ENCODE results near the gene ADAM8.

Gene ADAM8

GRCh38 chr10:133251388-133252222 is 25.1 kb downstream of the ADAM8 start:
- no peaks in the 10 kb centered on the region for H3K4me1 ChIP-seq (ENCODE audit: control insufficient read depth in 1 of 2, insufficient read depth in 2 of 2, low read length in 2 of 2)
- H3K9me3 ChIP-seq (ENCODE audit: control insufficient read depth in 1 of 2, low read length in 2 of 2), result no peaks in the 10 kb centered on the region
- H3K4me3 ChIP-seq (ENCODE audit: low read depth in 1 of 2, low read length in 2 of 2), result no peak overlapping the region
- H3K9ac ChIP-seq (ENCODE audit: low read depth in 1 of 2, low read length in 2 of 2), result no peak overlapping the region
- no peaks in the 10 kb centered on the region for H3K36me3 ChIP-seq (ENCODE audit: control insufficient read depth in 1 of 2, insufficient read depth in 2 of 2, low read length in 2 of 2)
- H3K27ac ChIP-seq (ENCODE audit: low read depth, low read length), result no peak overlapping the region
- peaks cover 0 to 13% of the 10 kb centered on the region in 2 donors for H3K27me3 ChIP-seq (ENCODE audit: control insufficient read depth in 1 of 2, insufficient read depth in 2 of 2, low read length in 2 of 2)

- Histone ChIP-seq H3K36me3 (ENCODE audit: control insufficient read depth in 1 of 2, insufficient read depth in 2 of 2, low read length in 2 of 2) (no peaks in the 10 kb centered on the region), H3K27me3 (ENCODE audit: control insufficient read depth in 1 of 2, insufficient read depth in 2 of 2, low read length in 2 of 2) (peaks cover 0 to 19% of the 10 kb centered on the region in 2 donors), H3K4me3 (ENCODE audit: low read depth in 1 of 2, low read length in 2 of 2) (no peak overlapping the region), H3K4me1 (ENCODE audit: control insufficient read depth in 1 of 2, insufficient read depth in 2 of 2, low read length in 2 of 2) (peaks cover 5 to 8% of the 10 kb centered on the region in 2 donors), H3K9me3 (ENCODE audit: control insufficient read depth in 1 of 2, low read length in 2 of 2) (no peaks in the 10 kb centered on the region), H3K27ac (ENCODE audit: low read depth, low read length) (no peak overlapping the region), H3K9ac (ENCODE audit: low read depth in 1 of 2, low read length in 2 of 2) (no peak overlapping the region)
These were observed 26.5 kb downstream of the ADAM8 start for GRCh38 chr10:133249975-133250754.

- H3K27me3 ChIP-seq (ENCODE audit: control insufficient read depth in 1 of 2, insufficient read depth in 2 of 2, low read length in 2 of 2), result peaks cover 0 to 19% of the 10 kb centered on the region in 2 donors
- no peaks in the 10 kb centered on the region for H3K36me3 ChIP-seq (ENCODE audit: control insufficient read depth in 1 of 2, insufficient read depth in 2 of 2, low read length in 2 of 2)
- no peak overlapping the region for H3K27ac ChIP-seq (ENCODE audit: low read depth, low read length)
- H3K4me3 ChIP-seq (ENCODE audit: low read depth in 1 of 2, low read length in 2 of 2), result no peak overlapping the region
- H3K9me3 ChIP-seq (ENCODE audit: control insufficient read depth in 1 of 2, low read length in 2 of 2), result no peaks in the 10 kb centered on the region
- H3K9ac ChIP-seq (ENCODE audit: low read depth in 1 of 2, low read length in 2 of 2), result no peak overlapping the region
- peaks cover 5 to 8% of the 10 kb centered on the region in 2 donors for H3K4me1 ChIP-seq (ENCODE audit: control insufficient read depth in 1 of 2, insufficient read depth in 2 of 2, low read length in 2 of 2)
These were observed 27.4 kb downstream of the ADAM8 start for GRCh38 chr10:133249094-133249780.

GRCh38 chr10:133248334-133248715 is 28.3 kb downstream of the ADAM8 start:
- H3K27me3 ChIP-seq (ENCODE audit: control insufficient read depth in 1 of 2, insufficient read depth in 2 of 2, low read length in 2 of 2), result peaks cover 0 to 21% of the 10 kb centered on the region in 2 donors
- H3K27ac ChIP-seq (ENCODE audit: low read depth, low read length), result no peak overlapping the region
- peaks cover 5 to 8% of the 10 kb centered on the region in 2 donors for H3K4me1 ChIP-seq (ENCODE audit: control insufficient read depth in 1 of 2, insufficient read depth in 2 of 2, low read length in 2 of 2)

GRCh38 chr10:133247681-133248333 is 28.9 kb downstream of the ADAM8 start:
- H3K36me3 ChIP-seq (ENCODE audit: control insufficient read depth in 1 of 2, insufficient read depth in 2 of 2, low read length in 2 of 2), result no peaks in the 10 kb centered on the region
- no peak overlapping the region for H3K27ac ChIP-seq (ENCODE audit: low read depth, low read length)
- H3K4me3 ChIP-seq (ENCODE audit: low read depth in 1 of 2, low read length in 2 of 2), result no peak overlapping the region
- no peak overlapping the region for H3K9ac ChIP-seq (ENCODE audit: low read depth in 1 of 2, low read length in 2 of 2)
- H3K27me3 ChIP-seq (ENCODE audit: control insufficient read depth in 1 of 2, insufficient read depth in 2 of 2, low read length in 2 of 2), result peaks cover 3 to 27% of the 10 kb centered on the region in 2 donors
- H3K9me3 ChIP-seq (ENCODE audit: control insufficient read depth in 1 of 2, low read length in 2 of 2), result no peaks in the 10 kb centered on the region
- H3K4me1 ChIP-seq (ENCODE audit: control insufficient read depth in 1 of 2, insufficient read depth in 2 of 2, low read length in 2 of 2), result peaks cover 5 to 8% of the 10 kb centered on the region in 2 donors

More at GRCh38 chr10:133248334-133248715, 28.3 kb downstream of the ADAM8 start:
- Histone ChIP-seq H3K9ac (ENCODE audit: low read depth in 1 of 2, low read length in 2 of 2) (no peak overlapping the region), H3K36me3 (ENCODE audit: control insufficient read depth in 1 of 2, insufficient read depth in 2 of 2, low read length in 2 of 2) (no peaks in the 10 kb centered on the region), H3K9me3 (ENCODE audit: control insufficient read depth in 1 of 2, low read length in 2 of 2) (no peaks in the 10 kb centered on the region), H3K4me3 (ENCODE audit: low read depth in 1 of 2, low read length in 2 of 2) (no peak overlapping the region)

- Histone ChIP-seq H3K36me3 (ENCODE audit: control insufficient read depth in 1 of 2, insufficient read depth in 2 of 2, low read length in 2 of 2) (no peaks in the 10 kb centered on the region), H3K9me3 (ENCODE audit: control insufficient read depth in 1 of 2, low read length in 2 of 2) (no peaks in the 10 kb centered on the region), H3K27me3 (ENCODE audit: control insufficient read depth in 1 of 2, insufficient read depth in 2 of 2, low read length in 2 of 2) (peaks cover 14 to 32% of the 10 kb centered on the region in 2 donors), H3K9ac (ENCODE audit: low read depth in 1 of 2, low read length in 2 of 2) (no peak overlapping the region), H3K4me3 (ENCODE audit: low read depth in 1 of 2, low read length in 2 of 2) (no peak overlapping the region), H3K27ac (ENCODE audit: low read depth, low read length) (no peak overlapping the region), H3K4me1 (ENCODE audit: control insufficient read depth in 1 of 2, insufficient read depth in 2 of 2, low read length in 2 of 2) (peaks cover 12 to 15% of the 10 kb centered on the region in 2 donors)
These were observed 30.4 kb downstream of the ADAM8 start for GRCh38 chr10:133246236-133246626.

GRCh38 chr10:133245439-133246235 is 31.0 kb downstream of the ADAM8 start:
- Histone ChIP-seq H3K9ac (ENCODE audit: low read depth in 1 of 2, low read length in 2 of 2) (no peak overlapping the region), H3K27me3 (ENCODE audit: control insufficient read depth in 1 of 2, insufficient read depth in 2 of 2, low read length in 2 of 2) (peaks cover 19 to 34% of the 10 kb centered on the region in 2 donors), H3K36me3 (ENCODE audit: control insufficient read depth in 1 of 2, insufficient read depth in 2 of 2, low read length in 2 of 2) (no peaks in the 10 kb centered on the region), H3K27ac (ENCODE audit: low read depth, low read length) (no peak overlapping the region), H3K4me3 (ENCODE audit: low read depth in 1 of 2, low read length in 2 of 2) (no peak overlapping the region), H3K4me1 (ENCODE audit: control insufficient read depth in 1 of 2, insufficient read depth in 2 of 2, low read length in 2 of 2) (peaks cover 18 to 20% of the 10 kb centered on the region in 2 donors), H3K9me3 (ENCODE audit: control insufficient read depth in 1 of 2, low read length in 2 of 2) (no peaks in the 10 kb centered on the region)

GRCh38 chr10:133243593-133243992 is 33.1 kb downstream of the ADAM8 start:
- Histone ChIP-seq H3K27ac (ENCODE audit: low read depth, low read length) (no peak overlapping the region), H3K4me3 (ENCODE audit: low read depth in 1 of 2, low read length in 2 of 2) (no peak overlapping the region), H3K9ac (ENCODE audit: low read depth in 1 of 2, low read length in 2 of 2) (no peak overlapping the region), H3K27me3 (ENCODE audit: control insufficient read depth in 1 of 2, insufficient read depth in 2 of 2, low read length in 2 of 2) (peaks cover 27 to 40% of the 10 kb centered on the region in 2 donors), H3K9me3 (ENCODE audit: control insufficient read depth in 1 of 2, low read length in 2 of 2) (no peaks in the 10 kb centered on the region), H3K36me3 (ENCODE audit: control insufficient read depth in 1 of 2, insufficient read depth in 2 of 2, low read length in 2 of 2) (no peaks in the 10 kb centered on the region), H3K4me1 (ENCODE audit: control insufficient read depth in 1 of 2, insufficient read depth in 2 of 2, low read length in 2 of 2) (peaks cover 18 to 20% of the 10 kb centered on the region in 2 donors)

Measured in duodenal mucosa (tissue), 2 donors.